ENCODE data around the gene UGDH. TPM values are rescaled to one million over a fixed set of nuclear protein-coding genes. Genes with fewer than 3 reads are reported as not detected.

The UGDH gene
- total and polyA plus RNA-seq, 10 of the 15 experiments (the other 5 are each of a cell fraction or from before 2014, with no cell fraction given), result 11.1 to 60.3 (median 26.8) TPM

DNA sequence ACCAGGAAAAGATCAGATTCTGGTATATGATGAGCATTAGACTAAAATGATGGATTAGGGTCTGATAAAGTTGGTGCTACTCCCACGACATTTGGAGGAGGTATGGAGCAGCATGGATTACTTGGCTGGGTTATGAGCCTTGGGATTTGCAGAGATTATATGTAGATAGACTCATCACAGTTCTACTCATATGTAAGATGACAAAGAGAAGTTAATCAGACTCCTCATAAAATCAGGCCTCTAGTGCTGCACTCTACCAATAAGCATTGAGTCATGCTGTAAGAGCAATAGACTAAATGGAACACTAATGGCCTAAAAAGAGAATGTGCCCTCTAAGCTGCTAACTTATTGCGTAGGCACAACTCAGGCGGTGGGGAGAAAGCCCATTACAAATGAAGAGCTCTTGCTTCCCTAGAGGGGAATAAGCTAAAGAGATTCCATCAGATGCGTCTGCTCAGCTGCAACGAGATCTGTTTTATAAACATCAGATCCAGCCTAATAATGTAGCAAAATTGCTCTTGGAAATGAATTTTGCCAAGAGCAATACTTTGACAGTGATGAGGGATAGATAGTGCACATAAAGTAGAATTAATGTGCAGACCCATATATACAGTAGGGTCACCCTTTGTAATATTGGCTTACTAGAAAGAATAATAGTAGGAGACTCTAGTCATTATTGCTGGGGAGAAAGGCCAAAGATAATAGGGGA is 50.9 kb downstream of the UGDH start:
- CTCF ChIA-PET, result interaction anchor here (1.3 kb wide), 1 partner anchor 574 kb away, joined by 3 read pairs; no protein-coding TSS in a partner anchor
- RAD21 ChIA-PET (ENCODE audit: unreplicated experiment), result no interaction called here
- in situ Hi-C loops (cut with MboI) (no loop called here), intact Hi-C loops (cut with micrococcal nuclease; ENCODE audit: unreplicated experiment) (no loop called here)
- Histone ChIP-seq H3K27me3 (replicated peaks in 1 of 2; ENCODE audit: control insufficient read depth in 2 of 2, insufficient read depth in 2 of 2, low read length in 1 of 2) (no peaks in the 10 kb centered on the region), H2AFZ (ENCODE audit: control insufficient read depth, low read depth, low read length) (no peak overlapping the region), H4K20me1 (ENCODE audit: control insufficient read depth, insufficient read depth) (no peaks in the 10 kb centered on the region), H3K4me3 (no peak overlapping the region), H3K79me2 (ENCODE audit: control insufficient read depth, insufficient read depth, low read length) (no peaks in the 10 kb centered on the region), H3K36me3 (ENCODE audit: control insufficient read depth in 2 of 2, insufficient read depth in 2 of 2, low read length in 1 of 2) (peaks cover 0 to 8% of the 10 kb centered on the region in 2 experiments; a peak in 3 of 4 replicates), H3K27ac (ENCODE audit: control insufficient read depth, insufficient read depth) (no peak overlapping the region), H3K4me1 (ENCODE audit: control insufficient read depth, insufficient read depth, low read length) (no peaks in the 10 kb centered on the region), H3K9me3 (replicated peaks; ENCODE audit: control insufficient read depth, insufficient read depth, low read length) (no peaks in the 10 kb centered on the region), H3K4me2 (ENCODE audit: control insufficient read depth, insufficient read depth) (no peak overlapping the region), H3K9ac (ENCODE audit: control insufficient read depth, insufficient read depth, low read length) (no peak overlapping the region)
- 79% methylated on average over 5 of the region's 5 CpGs for WGBS (ENCODE audit: insufficient coverage, insufficient replicate concordance, low lambda C conversion rate, missing lambda C conversion rate)
- FAIRE-seq, result no peak
- no peak for DNase-seq (ENCODE audit: low read depth, low spot score)
- no peak for ATAC-seq
- no TSS peak for BruUV-seq (replicated peaks)
- POLR2A ChIA-PET, result no interaction called here
- SMC1A ChIA-PET (ENCODE audit: uncharacterized antibody, unreplicated experiment), result interaction anchor here (1.2 kb wide), 1 partner anchor 9 kb away, joined by 3 read pairs; no protein-coding TSS in a partner anchor
- no peak for TF ChIP-seq TCF7 (IDR thresholded peaks at IDR 0.05; ENCODE audit: borderline replicate concordance)
- no peak for TF ChIP-seq SMAD5 (IDR thresholded peaks at IDR 0.05; ENCODE audit: low read depth)
- TF ChIP-seq, protein P1, sequence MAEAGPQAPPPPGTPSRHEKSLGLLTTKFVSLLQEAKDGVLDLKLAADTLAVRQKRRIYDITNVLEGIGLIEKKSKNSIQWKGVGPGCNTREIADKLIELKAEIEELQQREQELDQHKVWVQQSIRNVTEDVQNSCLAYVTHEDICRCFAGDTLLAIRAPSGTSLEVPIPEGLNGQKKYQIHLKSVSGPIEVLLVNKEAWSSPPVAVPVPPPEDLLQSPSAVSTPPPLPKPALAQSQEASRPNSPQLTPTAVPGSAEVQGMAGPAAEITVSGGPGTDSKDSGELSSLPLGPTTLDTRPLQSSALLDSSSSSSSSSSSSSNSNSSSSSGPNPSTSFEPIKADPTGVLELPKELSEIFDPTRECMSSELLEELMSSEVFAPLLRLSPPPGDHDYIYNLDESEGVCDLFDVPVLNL (IDR thresholded peaks at IDR 0.05; ENCODE audit: low read depth, low read length), result no peak
- TF ChIP-seq TARDBP (IDR thresholded peaks at IDR 0.05; ENCODE audit: borderline replicate concordance), result no peak
- TF ChIP-seq SUZ12 (IDR thresholded peaks at IDR 0.05; ENCODE audit: unreplicated experiment), result no peak
- TF ChIP-seq SIN3A (IDR thresholded peaks at IDR 0.05; ENCODE audit: low read depth, low read length), result no peak
- no peak for TF ChIP-seq KDM1A (IDR thresholded peaks at IDR 0.05; ENCODE audit: borderline replicate concordance)
- TF ChIP-seq MEF2B (IDR thresholded peaks at IDR 0.05; ENCODE audit: partially characterized antibody, poor library complexity, severe bottlenecking), result no peak
- TF ChIP-seq, protein P2, sequence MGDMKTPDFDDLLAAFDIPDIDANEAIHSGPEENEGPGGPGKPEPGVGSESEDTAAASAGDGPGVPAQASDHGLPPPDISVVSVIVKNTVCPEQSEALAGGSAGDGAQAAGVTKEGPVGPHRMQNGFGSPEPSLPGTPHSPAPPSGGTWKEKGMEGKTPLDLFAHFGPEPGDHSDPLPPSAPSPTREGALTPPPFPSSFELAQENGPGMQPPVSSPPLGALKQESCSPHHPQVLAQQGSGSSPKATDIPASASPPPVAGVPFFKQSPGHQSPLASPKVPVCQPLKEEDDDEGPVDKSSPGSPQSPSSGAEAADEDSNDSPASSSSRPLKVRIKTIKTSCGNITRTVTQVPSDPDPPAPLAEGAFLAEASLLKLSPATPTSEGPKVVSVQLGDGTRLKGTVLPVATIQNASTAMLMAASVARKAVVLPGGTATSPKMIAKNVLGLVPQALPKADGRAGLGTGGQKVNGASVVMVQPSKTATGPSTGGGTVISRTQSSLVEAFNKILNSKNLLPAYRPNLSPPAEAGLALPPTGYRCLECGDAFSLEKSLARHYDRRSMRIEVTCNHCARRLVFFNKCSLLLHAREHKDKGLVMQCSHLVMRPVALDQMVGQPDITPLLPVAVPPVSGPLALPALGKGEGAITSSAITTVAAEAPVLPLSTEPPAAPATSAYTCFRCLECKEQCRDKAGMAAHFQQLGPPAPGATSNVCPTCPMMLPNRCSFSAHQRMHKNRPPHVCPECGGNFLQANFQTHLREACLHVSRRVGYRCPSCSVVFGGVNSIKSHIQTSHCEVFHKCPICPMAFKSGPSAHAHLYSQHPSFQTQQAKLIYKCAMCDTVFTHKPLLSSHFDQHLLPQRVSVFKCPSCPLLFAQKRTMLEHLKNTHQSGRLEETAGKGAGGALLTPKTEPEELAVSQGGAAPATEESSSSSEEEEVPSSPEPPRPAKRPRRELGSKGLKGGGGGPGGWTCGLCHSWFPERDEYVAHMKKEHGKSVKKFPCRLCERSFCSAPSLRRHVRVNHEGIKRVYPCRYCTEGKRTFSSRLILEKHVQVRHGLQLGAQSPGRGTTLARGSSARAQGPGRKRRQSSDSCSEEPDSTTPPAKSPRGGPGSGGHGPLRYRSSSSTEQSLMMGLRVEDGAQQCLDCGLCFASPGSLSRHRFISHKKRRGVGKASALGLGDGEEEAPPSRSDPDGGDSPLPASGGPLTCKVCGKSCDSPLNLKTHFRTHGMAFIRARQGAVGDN (IDR thresholded peaks at IDR 0.05), result no peak
- TF ChIP-seq YBX1 (IDR thresholded peaks at IDR 0.05), result no peak
- TF ChIP-seq, protein P3, sequence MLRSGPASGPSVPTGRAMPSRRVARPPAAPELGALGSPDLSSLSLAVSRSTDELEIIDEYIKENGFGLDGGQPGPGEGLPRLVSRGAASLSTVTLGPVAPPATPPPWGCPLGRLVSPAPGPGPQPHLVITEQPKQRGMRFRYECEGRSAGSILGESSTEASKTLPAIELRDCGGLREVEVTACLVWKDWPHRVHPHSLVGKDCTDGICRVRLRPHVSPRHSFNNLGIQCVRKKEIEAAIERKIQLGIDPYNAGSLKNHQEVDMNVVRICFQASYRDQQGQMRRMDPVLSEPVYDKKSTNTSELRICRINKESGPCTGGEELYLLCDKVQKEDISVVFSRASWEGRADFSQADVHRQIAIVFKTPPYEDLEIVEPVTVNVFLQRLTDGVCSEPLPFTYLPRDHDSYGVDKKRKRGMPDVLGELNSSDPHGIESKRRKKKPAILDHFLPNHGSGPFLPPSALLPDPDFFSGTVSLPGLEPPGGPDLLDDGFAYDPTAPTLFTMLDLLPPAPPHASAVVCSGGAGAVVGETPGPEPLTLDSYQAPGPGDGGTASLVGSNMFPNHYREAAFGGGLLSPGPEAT (IDR thresholded peaks at IDR 0.05; ENCODE audit: low read depth), result no peak
- no peak for TF ChIP-seq RAD51 (IDR thresholded peaks at IDR 0.05)
- TF ChIP-seq CEBPB (IDR thresholded peaks at IDR 0.05; ENCODE audit: borderline replicate concordance in 1 of 2, low read depth in 2 of 2, low read length in 2 of 2), result no peak
- TF ChIP-seq, protein P4, sequence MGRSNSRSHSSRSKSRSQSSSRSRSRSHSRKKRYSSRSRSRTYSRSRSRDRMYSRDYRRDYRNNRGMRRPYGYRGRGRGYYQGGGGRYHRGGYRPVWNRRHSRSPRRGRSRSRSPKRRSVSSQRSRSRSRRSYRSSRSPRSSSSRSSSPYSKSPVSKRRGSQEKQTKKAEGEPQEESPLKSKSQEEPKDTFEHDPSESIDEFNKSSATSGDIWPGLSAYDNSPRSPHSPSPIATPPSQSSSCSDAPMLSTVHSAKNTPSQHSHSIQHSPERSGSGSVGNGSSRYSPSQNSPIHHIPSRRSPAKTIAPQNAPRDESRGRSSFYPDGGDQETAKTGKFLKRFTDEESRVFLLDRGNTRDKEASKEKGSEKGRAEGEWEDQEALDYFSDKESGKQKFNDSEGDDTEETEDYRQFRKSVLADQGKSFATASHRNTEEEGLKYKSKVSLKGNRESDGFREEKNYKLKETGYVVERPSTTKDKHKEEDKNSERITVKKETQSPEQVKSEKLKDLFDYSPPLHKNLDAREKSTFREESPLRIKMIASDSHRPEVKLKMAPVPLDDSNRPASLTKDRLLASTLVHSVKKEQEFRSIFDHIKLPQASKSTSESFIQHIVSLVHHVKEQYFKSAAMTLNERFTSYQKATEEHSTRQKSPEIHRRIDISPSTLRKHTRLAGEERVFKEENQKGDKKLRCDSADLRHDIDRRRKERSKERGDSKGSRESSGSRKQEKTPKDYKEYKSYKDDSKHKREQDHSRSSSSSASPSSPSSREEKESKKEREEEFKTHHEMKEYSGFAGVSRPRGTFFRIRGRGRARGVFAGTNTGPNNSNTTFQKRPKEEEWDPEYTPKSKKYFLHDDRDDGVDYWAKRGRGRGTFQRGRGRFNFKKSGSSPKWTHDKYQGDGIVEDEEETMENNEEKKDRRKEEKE (IDR thresholded peaks at IDR 0.05), result no peak

Data from GM12878 (cell line).